HG03025 (cell line): ENCODE measurements around the gene YES1.
"Not testable (repeated sequence)": the region's sequence is repeated elsewhere in the genome, so short reads cannot be mapped to it uniquely, and the experiment has no call there.

Experiments
- ATAC-seq: cut with Tn5 transposase; IDR thresholded peaks from one replicate; pipeline ENCODE4 v1.9.1; 2021; ENCODE audit warnings: mild to moderate bottlenecking, moderate library complexity; ENCODE audit not compliant: unreplicated experiment, low FRiP score

YES1 gene

DNA sequence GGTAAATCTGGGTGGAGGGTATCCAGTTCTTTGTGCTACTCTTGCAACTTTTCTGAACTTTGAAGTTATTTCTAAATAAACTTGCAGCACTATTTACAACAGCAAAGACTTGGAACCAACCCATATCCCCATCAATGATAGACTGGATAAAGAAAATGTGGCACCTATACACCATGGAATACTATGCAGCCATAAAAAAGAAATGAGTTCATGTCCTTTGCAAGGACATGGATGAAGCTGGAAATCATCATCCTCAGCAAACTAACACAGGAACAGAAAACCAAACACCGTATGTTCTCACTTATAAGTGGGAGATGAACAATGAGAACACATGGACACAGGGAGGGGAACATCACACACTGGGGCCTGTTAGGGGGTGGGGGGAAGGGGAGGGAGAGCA is 16.7 kb downstream of the YES1 start:
- ATAC-seq, result not testable (repeated sequence)

DNA sequence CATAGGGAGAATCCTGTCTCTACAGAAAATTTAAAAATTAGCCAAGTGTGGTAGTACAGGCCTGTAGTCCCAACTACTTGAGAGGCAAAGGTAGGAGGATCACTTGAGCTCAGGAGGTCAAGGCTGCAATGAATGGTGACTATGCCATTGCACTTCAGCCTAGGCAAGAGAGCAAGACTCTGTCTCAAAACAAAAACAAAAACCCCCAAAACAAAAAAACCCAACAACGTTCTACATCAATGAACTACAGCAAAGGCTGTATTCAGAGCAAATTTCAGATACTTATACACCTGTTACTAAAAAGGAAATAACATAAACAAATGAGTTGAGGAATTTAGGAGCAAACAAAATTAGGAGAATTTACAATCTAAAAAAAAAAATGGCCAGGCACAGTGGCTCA is 22.6 kb downstream of the YES1 start:
- ATAC-seq, result no peak

DNA sequence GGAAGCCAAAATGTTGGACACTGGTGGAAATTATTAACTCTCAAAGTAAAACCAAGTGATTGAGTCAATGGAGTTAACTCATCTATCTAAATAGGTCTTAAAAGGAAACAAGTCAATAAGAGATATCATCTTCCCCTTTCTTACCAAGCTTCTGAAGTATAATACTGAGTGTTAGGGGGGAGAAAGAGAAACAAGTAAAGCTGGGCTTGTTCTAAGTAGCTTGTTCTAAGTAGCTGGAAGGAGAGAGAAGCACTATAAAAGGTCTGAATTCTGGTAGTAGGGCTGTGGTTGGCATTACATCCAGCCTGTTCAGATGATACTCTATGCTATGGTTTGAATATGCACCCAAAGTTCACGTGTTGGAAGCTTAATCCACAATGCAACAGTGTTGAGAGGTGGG is 26.8 kb downstream of the YES1 start:
- ATAC-seq, result no peak

DNA sequence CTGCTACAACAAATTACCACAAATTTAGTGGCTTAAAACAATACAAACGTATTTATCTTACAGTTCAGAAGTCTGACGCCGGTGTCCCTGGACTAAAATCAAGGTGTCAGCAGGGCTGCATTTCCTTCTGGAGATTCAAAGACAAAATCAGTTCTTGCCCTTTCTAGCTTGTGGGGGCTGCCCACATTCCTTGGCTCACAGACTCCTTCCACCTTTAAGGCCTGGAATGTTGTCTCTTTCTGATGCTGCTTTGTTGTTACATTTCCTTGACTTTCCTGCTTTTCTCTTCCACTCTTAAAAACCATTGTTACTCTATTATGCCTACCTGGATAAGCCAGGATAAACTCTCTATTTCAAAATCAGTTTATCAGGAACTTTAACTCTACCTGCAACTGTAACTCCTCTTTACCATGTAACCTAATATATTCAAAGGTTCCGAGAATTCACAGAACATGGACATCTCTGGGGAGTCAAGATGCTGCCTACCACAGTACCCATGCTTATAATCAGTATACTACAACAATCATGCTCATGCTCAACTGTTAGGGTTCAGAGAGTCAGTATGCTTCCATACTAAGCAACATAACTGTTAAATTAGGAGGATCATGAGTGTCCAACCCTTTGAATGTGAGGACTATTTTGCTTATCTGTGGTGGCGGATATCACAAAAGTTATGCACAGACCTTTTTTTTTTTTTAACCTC is 27.4 kb downstream of the YES1 start:
- ATAC-seq, result no peak

DNA sequence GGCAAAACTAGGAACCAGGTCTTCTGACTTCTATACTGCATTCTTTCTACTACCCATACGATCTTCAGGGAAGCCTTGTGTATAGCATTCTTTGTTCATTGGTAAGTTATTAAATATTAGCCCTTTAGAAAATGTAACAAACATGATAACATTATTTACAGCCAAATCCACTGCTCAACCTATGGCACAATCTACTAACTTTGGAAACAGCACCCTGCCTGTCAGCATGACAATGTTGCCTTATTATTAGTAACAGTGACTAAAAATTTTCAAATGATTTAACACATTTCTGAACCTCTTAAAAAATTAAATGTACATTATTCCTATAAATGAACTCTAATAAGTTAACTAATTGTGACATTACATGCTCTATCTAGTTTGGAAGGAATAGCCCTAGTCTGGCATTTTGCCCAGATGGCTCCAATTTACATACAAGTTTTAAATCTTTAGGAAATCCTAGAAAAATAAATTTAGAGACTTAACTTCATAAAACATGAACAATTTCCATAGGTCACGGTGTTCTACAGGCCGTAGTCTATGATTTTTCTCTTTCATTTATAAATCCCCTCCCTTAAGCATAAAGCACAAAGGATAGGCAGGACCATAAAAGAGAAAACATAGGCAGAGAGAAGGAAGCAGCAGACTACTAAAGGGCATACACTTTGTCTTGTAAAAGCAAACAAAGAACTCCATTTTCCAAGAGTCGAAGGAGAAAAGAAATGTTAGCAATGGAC is 33.7 kb downstream of the YES1 start:
- ATAC-seq, result no peak

DNA sequence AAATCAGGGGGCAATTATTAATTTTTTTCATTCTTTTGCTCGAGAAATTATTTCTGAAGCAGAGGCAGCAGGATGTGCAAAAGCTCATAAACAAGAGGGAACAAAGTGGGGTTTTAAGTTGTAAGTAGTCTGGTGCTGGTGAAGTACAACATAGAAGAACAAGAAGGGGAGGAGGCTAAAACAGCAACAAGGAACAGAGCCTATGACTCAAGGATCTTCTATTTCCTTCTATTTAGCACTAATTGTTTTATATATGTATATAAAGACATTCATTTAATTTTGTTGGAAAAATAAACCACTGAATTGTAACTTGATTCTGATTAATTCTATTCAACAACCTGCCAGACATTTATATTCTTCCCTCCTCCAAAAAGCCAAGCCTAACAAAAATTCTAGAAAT is 35.0 kb downstream of the YES1 start:
- no peak for ATAC-seq

DNA sequence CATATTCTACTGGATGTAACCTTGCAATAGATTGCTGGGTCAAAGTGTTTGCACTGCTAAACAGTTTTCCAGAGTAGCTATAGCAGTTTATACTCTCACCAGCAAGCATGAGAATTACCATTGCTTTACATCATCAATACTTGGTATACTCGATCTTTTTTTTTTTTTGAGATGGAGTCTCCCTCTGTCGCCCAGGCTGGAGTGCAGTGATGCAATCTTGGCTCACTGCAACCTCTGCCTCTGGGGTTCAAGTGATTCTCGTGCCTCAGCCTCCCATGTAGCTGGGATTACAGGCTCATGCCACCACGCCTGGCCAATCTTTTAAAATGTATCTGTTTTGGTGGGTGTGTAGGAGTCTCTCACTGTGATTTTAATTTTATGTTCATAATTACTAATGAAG is 36.0 kb downstream of the YES1 start:
- ATAC-seq, result not testable (repeated sequence)

DNA sequence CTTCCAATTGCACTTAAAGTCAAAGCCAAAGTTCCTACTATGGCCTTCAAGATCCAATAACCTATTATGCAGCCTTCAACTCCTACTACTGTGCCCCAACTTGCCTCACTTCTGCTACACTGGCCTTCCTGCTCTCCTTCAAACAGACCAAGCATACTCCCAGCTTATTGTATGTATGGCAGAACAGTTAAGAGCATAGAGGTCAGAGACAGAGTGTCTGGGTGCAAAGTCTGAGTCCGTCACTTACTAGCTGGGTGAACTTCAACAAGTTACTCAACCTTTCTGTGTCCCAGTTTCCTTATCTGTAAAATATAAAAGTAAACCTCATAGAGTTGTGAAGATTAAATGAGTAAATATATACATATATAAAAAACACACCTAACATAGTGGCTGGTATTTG is 37.2 kb downstream of the YES1 start:
- ATAC-seq, result no peak

DNA sequence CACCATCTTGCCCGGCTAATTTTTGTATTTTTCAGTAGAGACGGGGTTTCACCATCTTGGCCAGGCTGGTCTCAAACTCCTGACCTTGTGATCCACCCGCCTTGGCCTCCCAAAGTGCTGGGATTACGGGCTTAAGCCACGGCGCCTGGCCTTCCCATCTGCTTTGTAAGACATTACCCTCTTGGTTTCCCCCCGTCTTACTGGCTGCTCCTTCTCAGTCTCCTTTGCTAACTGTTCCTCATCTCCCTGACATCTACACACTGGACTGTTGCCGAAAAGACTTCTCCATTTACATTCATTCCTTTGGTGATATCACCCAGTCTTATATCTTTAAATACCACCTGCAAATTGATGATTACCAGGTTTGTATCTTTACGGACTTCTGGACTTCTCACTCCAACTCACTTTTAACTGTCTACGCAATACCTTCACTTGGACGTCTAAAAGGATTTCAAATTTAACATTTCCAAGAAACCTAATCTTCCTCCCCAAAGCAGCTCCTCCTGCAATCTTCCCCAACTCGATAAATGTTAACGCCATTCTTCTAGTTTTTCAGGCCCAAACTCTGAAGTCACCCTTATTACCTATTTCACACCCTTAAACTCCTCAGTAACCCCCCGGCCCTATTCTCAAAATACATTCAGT is 37.9 kb downstream of the YES1 start:
- no peak for ATAC-seq

DNA sequence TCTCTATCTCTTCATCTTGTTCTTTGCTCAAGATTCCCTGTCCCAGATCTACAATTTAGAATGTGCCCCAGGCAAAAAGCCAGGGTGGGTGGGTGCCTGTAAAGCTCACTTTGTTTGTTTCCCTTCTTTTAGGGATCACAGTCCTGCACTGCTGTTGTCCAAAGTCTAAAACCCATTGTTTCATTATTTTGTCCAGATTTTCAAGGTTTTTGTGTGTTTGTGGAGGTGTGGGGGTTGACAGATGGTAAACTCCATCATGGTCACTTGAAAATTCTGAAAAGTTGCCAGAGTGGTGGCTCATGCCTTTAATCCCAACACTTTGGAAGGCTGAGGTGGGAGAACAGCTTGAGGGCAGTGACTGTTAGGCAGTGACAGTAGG is 41.5 kb downstream of the YES1 start:
- ATAC-seq, result no peak

DNA sequence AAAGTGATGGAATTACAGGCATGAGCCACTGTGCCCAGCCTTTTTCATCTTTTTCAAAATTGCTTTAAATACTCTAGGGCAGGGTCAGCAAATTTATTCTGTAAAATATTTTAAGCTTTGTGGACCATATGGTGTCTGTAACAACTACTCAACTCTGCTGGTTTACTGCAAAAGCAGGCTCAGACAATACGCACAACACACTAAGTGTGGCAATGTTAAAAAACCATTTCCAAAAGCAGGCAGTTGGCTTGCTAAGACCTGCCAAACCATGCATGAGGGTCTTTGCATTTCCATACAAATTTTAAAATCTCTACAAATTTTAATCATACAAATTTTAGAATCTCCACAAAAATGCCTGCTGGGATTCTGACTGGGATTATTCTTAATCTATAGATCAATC is 44.1 kb downstream of the YES1 start:
- ATAC-seq, result no peak

DNA sequence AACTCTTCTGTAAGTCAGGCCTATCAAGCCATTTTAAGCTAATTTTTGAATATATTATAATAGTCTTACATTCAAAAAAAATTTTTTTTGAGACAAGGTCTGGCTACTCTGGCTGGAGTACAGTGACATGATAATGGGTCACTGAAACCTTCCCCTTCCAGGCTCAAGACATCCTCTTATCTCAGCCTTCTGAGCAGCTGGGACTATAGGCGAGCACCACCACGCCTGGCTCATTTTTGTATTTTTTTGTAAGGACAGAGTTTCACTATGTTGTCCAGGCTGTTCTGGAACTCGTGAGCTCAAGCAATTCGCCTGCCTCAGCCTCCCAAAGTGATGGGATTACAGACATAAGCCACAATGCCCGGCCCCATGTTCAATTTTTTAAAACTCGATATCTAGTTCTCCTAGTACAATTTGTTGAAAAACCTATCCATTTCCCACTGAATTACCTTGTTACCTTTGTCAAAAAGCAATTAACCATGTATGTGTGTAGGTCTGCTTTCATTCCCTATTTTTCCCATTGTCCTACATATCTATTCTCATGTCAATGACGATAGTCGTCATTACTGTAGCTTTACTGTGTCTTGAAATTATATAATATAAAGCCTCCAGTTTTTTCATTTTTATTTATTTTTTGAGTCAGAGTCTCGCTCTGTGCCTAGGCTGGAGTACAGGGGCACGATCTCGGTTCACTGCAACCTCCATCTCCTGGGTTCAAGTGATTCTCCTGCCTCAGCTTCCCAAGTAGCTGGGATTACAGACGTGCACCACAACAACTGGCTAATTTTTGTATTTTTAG is 44.8 kb downstream of the YES1 start:
- no peak for ATAC-seq

DNA sequence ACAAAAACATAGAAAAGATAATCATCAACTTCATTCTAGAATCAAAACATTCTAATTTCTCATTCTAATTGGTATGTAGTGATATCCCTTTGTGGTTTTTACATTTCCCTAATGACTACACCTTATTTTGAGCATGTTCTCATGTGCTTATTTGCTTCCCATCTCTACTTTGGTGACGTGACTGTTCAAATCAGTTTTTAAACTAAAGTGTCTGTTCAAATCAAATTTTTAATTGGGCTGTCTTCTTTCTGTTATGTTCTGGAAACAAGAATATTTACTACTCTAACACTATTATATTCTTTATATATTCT is 45.5 kb downstream of the YES1 start:
- no peak for ATAC-seq

DNA sequence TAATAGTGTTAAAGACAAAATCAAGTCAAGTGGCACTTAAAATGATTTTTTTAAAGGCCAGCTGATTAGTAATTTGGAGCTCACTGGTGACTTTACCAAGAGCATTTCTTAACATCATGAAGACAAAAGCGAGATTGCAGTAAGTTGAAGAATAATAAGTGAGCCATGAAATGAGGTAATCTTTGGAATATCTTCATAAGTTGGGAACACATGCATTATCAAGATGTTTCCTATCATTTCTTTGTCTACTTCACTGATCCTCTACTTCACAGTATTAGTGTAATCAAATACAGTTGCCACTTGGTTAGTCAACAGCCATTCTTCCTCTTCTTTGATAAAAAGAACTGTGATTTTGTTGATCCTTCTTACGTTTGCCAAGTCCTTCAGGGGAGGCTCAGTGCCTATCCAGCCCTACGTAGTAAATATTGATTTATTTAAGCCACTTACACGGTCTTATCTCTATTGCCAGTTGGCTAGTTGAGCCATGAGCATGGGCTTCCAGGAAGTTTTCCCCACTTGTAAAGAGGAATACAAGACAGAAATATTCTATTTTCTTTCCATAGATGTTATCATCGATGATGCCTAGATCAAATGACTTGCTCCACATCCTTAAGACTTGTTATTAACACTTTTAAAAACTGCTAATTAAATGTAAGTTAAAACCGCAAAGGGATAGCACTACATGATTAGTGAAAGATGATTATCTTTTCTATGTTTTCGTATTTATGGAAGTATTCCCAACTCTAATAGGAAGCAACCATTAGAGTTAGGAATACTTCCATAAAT is 46.1 kb downstream of the YES1 start:
- no peak for ATAC-seq

DNA sequence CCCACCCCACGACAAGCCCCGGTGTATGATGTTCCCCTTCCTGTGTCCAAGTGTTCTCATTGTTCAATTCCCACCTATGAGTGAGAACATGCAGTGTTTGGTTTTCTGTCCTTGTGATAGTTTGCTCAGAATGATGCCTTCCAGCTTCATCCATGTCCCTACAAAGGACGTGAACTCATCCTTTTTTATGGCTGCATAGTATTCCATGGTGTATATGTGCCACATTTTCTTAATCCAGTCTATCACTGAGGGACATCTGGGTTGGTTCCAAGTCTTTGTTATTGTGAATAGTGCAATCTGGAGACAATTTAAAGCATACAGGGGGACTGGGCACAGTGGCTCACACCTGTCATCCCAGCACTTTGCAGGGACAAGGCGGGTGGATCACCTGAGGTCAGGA is 52.2 kb downstream of the YES1 start:
- not testable (repeated sequence) for ATAC-seq

DNA sequence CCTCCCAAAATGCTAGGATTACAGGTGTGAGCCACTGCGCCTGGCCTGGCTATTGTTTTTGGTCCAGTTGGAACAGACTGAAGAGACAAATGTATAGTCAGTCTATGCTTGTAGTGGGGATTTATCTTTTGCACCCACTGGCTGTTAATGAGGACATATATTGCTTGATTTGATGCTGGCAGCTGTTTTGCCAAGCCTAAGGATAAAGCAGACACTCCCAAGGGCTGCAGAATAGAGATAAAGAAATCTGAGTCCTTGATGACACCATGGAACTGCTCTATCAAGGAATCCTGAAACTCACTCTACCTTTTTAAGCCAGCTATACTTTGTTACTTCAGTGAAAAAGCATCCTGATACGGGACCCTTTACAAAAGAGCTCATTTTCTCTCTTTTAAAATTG is 56.5 kb downstream of the YES1 start:
- no peak for ATAC-seq

DNA sequence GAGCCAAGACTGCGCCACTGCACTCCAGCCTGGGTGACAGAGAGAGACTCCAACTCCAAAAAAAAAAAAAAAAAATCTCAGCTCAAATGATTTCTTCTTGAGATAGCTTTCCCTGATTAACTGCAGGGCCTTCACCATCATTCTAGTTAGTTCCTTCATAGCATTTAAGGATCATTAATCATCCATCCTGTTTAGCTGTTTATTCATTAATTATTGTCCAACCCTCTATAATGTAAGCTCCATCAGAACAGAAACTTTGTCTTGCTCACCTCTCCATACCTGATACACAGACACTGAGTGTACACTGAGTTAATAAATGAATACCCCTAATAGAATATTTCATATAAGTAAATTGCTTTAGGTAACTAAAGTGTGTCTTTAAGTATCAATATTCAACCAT is 57.4 kb downstream of the YES1 start:
- ATAC-seq, result no peak

DNA sequence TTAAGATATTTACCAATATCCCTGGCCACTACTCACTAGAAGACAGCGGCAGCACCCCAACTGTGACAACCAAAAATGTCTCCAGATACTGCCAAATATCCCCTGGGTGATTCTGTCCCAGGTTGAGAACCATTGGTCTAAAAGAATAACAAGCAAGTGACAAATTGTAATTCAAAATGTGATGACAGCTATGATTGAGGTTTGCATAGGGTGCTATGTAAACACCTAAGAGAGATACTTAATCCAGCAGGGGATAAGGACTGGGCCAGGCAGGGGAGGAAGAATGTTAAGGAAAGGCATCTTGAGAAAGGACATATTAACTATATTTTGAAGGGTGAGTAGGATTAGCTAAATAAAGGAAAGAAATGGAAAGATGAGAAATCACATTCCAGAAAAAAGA is 61.6 kb downstream of the YES1 start:
- no peak for ATAC-seq

DNA sequence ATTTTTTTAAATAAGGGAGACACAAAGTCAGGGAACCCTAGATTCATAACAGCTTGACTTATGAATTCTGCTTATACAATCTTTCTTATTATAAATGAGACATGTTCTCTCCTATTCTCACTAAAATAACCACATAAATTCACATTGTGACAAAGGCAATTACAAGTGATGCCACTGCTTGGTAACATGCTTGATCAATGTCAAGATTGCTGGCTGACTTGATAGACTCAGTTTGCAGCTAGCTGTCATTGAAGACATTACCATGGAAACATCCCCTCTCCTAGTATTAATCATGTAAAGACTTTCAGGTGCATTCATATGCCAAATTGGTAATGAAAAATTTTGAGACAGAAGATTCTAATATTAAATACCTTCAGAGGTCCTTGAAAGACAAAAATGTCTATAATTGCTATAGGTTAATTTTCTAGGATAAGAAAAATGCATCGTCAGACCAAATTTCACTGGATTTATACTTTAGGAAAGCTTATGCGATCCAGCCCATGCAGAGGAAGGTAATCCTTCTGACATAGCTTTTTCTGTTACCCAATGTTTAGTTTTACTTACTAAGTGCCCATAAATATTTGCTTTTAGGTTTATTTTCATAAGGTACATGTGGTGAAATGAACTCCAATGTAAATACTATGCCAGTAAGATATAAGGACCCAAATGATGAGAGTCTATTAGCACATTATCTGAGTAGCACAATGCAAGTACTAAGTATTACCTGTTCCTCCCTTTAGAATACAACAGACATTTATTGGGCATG is 67.0 kb downstream of the YES1 start:
- ATAC-seq, result no peak
